Pulmonary artery endothelial cell (primary cell): ENCODE data around the gene SPATA31D1. TPM values are rescaled to one million over a fixed set of nuclear protein-coding genes. Genes with fewer than 3 reads are reported as not detected.
"Not testable (repeated sequence)": the region's sequence is repeated elsewhere in the genome, so short reads cannot be mapped to it uniquely, and the experiment has no call there.

Experiments used
- DNase-seq: peaks from one replicate; pipeline ENCODE4 v3.0.0-alpha.2; 2011; ENCODE audit warnings: low read depth, low spot score
- total RNA-seq: library from RNA; depleted of rRNA; stranded (reverse); fragments of >200 nt; gene quantifications from 2 replicates; pipeline ENCODE4 v1.2.3, GENCODE V29; 2014

Gene SPATA31D1
- not detected in 2 replicates for total RNA-seq

GRCh38 chr9:81988472-81988871 is at the start of gene SPATA31D1:
SPATA31D1 (plus strand) TSS chr9:81988772; CDS start chr9:81988819, 47 bp downstream.
- not testable (repeated sequence) for DNase-seq

DNA sequence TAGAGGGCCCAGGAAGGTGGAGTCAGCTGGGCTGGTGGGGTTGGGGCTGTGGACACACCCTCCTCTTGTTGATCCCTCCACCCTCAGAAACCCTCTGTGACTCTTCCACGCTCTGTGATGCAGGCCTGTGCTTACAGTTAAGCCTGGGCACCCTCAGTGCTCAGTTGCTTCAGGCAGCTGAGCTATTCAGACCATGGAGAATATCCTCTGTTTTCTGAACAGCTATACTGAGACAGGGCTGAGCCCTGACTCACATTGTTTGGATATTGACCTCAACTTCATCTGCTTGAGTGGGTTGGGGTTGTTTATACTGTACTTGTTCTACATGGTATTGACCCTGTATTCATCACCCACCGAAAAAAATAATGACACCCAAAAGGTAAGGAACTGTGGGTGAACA is 45.2 kb upstream of the SPATA31D1 start, which contains the start of gene SPATA31D3:
Gene SPATA31D3, plus strand, starts transcription at position 108 of the 400 bp plus-strand sequence. Its CDS starts 86 bp downstream, at position 194.
- DNase-seq = not testable (repeated sequence)

GRCh38 chr9:81948650-81949049 is 39.9 kb upstream of the SPATA31D1 start:
- not testable (repeated sequence) for DNase-seq

DNA sequence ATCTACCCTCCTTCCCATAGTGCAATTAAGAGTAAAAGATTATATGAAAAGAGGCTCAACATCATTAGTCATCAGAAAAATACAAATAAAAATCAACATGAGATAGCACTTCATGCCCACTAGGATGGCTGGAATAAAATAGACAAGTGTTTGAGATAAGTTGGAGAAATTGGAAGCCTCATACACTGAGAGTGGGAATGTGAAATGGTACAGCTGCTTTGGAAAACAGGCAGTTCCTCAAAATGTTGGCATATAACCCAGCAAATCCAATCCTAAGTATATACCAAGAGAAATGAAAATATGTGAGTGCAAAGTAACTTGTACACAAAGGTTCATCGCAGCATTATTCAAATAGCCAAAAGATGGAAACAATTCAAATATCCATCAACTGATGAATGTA is 35.5 kb upstream of the SPATA31D1 start:
- DNase-seq = no peak

GRCh38 chr9:81955625-81956024 is 32.9 kb upstream of the SPATA31D1 start:
- DNase-seq = no peak

DNA sequence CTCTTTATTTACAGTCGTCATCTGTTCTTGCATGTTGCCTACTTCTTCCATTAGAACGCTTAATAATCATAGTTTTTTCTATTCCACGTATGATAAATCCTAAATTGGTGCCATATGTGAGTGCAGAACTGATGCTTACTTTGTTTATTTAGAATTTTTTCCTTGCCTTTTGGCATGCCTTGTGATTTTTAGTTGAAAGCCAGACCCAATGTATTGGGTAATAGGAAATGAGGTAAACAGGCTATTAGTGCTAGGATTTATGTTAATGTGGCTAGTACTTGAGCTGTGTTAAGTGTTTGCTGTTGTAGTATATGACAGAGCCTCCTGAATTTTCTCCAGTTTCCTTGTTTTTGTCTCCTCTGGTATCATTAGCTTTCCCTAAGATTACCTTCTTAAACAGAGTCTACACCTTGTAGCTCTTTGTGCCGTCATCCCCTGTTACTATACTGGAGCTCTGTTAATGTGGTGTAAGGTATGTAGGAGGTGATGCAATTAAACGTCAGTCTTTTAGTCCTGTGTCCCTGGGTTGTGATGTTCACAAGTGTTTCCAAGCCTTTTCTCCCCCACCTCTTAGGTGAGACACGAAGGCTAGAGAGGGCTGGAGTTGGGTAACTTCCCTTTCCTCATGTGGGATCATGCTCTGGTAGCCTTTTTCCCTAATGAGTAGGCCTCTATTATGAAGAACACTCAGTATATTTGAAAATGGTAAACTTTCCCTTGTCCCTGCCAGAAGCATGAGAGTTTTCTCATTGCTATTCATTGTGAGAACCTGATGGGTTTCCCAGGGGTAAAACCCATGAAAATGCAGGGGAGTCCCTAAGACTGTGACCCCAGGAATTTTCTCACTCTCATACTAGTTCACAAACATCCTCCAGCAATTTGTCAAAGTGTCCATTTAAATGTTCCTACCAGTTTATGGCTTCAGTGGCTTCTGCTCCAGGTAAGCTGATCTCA is 24.1 kb upstream of the SPATA31D1 start:
- DNase-seq = no peak

DNA sequence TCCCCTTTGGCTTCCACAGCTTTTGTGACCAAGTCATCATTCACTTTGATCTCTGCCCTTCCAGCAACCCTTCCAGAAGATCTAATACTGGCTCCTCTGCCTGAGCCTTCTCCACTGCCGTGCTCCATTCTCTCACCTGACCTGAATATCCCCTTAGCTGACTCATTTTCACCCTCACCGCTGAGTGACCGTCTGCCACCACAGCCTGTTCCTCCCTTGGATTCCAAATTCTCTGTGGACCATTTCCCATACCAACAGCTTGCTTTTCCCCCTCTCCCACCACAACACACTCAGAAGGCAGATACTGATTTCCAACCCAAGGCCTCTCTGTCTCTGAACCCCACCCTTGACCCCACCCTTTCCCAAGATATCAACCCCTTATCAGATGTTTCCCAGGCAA is 20.5 kb upstream of the SPATA31D1 start:
- DNase-seq = no peak

DNA sequence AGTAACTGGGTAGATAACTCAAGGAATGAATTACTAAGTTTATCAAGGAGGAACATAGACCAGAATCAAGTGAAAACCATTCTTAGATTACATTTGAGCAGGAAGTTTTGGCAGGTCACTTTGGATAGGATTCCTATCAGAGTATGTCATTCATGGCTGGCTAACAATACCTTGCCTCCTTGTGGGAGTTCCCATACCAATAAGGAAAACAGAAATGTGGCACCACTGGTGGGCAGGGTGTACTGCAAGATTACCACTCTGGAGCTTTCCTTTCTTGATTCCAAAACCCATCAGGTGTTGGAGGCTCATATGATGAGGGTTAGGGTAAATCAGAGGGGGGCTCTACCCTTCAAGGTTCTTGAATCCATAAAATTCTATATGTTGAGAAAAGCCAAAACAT is 18.6 kb upstream of the SPATA31D1 start:
- DNase-seq = no peak

DNA sequence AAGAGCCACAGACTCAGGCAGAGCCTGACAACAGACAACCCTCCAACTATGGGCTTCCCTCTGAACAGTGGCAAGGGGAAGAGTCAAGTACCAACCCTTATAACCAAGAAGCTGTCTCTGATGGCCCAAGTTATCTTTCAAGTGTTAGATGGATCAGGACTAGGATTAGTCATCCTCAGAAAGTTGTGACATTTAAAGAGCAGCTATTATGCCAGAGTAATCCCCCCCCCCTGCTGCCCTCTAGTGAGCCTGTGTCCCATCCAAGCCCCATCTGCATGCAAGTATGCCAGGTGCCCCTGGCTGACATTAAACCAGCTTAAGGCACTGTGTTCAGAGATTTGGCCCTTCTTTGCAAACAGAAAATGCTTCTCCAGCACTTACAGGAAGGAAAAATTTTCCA is 16.8 kb upstream of the SPATA31D1 start:
- no peak for DNase-seq

GRCh38 chr9:81974764-81975163 is 13.8 kb upstream of the SPATA31D1 start:
- DNase-seq = no peak

DNA sequence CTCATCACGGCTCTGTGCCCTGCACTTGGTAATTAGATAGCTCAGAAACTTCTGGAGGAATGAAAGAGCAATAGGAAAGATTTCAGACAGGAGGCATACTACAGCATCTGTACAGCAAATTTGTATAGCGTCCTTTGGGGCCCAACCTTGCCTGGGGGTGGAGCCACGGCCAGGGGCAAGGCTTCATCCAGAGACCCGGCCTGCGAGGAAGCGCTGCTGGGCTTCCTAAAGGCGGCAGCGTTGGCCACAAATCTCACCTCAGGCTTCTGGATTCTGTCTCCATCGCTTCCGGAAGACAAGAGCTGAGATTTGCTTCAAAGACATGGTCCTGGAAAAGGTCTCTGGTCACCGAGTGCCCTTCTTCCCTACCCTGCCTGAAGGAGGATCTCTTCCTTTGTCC is 12.2 kb upstream of the SPATA31D1 start:
- no peak for DNase-seq

DNA sequence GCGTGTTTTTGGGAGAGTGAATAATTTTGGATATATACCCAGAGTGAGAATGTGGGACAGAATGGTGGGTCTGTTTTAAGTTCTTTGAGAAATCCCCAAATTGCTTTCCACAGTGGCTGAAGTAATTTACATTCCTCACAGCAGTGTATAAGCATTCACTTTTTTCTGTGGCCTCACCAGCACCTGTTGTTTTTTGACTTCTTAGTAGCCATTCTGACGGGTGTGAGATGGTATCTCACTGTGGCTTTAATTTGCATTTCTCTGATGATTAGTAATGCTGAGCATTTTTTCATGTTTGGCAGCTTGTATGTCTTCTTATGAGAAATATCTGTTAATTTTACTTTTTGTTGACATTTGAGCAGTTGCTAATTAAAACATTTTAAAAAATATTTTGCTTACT is 9.4 kb upstream of the SPATA31D1 start:
- DNase-seq = no peak

DNA sequence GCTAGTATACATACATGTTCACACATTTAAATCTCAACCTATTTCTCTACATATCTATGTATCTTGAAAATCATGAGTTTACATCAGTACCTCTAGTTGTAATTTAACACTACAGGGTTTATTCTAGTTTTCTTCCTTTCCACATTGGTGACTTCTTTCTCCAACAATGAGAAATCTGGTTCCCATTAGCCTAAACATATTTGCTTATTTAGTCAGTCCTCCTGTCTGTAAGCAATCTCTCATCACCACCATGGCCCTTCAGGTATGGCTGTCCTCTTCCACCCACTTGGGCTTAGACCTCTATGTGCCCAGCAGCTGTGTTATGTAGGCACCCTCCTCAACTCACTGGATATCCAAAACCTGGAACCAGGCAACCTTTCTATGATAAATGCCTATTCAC is 8.0 kb upstream of the SPATA31D1 start:
- no peak for DNase-seq

- no peak for DNase-seq
Measured at GRCh38 chr9:81981883-81982282, 6.7 kb upstream of the SPATA31D1 start.

GRCh38 chr9:81984928-81985327 is 3.6 kb upstream of the SPATA31D1 start:
- DNase-seq = no peak

- no peak for DNase-seq
Measured at GRCh38 chr9:81986051-81986450, 2.5 kb upstream of the SPATA31D1 start.

GRCh38 chr9:81989700-81990099 is 1.1 kb downstream of the SPATA31D1 start:
- no peak for DNase-seq

GRCh38 chr9:81993656-81994055 is 5.1 kb downstream of the SPATA31D1 start:
- DNase-seq = no peak

DNA sequence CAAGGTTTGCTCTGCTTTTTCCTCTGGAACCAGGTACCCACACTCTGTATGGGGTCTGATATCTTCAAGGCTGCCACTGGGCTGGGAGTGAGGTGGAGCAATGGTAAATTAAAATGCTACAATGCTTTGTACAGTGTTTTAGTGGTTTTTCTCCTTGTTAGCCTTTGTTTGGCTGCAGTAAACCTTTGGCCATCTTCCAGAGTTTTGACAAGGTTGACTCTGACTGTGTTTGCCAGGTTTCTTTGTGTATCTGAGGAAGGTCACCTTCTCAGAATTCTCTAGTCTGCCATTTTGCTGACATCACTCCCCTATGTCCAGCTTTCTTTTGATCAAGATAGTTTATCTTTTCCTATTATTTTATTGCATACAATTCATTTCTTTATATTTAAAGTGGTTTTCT is 11.2 kb downstream of the SPATA31D1 start:
- DNase-seq = no peak

DNA sequence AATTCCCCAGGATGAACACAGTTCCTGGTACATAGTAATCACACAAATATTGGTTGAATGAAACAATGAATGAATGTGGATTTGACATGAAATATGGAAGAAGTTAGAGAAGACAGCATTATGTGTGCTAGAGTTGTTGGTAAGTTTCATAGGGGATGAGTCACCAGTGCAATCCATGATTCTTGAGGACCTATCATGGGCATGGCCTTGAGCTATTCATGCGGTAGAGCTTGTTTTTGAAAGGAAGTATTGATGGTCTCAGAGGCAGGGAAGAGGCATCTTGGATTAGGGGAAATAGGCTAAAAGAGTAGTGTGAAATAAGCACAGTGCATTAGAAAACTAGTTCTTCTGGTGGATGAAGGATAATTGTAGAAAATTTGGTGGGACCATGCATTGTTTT is 22.1 kb downstream of the SPATA31D1 start:
- DNase-seq = no peak

DNA sequence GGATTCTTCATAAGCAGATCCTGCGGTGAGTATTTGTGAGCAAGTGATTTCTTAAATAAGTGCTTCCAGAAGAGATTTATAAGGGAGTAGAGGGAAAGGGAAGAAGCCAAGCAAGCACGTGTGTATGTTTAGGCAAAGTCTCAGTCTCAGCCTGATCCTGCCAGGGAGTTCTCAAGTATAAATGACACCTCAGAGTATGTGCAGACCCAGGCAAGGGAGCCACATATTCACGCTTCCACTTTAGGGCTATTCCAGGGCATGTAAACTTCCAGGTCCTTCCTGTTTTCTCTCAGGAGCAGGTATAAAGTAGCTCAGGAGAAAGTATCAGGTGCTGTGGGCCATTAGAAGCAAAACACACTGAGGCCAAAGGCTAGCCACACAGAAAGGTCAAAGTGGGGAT is 22.6 kb downstream of the SPATA31D1 start:
- no peak for DNase-seq

GRCh38 chr9:82012276-82012675 is 23.7 kb downstream of the SPATA31D1 start:
- no peak for DNase-seq

DNA sequence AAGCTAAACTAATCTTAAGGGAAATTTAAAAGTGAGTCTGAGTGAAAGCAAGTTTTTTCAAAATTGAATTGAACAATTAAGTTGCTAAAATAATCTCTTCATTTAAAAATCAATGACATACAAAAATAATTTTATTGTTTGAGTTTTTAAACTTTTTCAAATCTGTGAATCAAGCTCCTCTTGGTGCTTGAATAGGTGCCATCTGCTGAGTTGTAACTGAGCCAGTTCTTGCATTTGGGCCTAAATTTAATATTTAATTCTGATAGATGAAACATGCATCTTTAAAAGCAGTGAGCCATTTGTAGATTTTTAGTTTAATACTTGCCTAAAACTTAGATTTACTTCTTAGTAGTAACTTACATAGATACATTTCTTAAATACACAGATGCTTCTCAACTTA is 31.8 kb downstream of the SPATA31D1 start:
- no peak for DNase-seq
